ENCODE results near the gene CT45A8. TPM values are rescaled to one million over a fixed set of nuclear protein-coding genes. Genes with fewer than 3 reads are reported as not detected.

Gene CT45A8
- total and polyA plus RNA-seq, 9 of the 15 experiments (the other 6 are each of a cell fraction or from before 2014, with no cell fraction given), result 6.5 to 27.7 (median 9.6) TPM; not detected in 4

DNA sequence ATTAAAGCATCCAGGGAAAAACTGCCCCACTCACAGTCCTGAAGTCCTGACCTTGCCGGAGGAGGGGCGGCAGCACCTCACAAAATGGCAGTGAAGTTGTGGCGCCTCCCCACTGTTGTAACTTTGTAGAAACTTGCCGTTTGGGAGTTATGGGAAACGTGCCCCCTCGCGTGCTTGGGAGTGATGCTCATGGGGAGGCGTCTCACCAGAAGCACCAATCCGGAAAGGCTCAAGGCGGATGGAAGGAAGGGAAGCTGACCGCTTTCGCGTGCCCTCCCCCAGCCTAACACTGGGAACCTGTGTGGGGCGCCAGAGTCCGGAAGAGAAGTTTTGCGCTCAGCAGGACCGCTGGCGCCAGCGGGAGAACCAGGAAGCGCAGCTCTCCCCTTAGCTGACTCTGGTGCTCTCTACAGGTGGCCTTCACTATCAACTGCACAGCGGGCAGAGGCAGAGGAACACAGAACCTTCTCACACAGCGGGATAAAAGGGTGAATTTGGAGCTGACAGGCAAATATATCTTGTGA, 39.0 kb upstream of the CT45A8 start, which contains the start of the genes CT45A10 and SAGE1 (continued):
- TF ChIP-seq, protein P1, sequence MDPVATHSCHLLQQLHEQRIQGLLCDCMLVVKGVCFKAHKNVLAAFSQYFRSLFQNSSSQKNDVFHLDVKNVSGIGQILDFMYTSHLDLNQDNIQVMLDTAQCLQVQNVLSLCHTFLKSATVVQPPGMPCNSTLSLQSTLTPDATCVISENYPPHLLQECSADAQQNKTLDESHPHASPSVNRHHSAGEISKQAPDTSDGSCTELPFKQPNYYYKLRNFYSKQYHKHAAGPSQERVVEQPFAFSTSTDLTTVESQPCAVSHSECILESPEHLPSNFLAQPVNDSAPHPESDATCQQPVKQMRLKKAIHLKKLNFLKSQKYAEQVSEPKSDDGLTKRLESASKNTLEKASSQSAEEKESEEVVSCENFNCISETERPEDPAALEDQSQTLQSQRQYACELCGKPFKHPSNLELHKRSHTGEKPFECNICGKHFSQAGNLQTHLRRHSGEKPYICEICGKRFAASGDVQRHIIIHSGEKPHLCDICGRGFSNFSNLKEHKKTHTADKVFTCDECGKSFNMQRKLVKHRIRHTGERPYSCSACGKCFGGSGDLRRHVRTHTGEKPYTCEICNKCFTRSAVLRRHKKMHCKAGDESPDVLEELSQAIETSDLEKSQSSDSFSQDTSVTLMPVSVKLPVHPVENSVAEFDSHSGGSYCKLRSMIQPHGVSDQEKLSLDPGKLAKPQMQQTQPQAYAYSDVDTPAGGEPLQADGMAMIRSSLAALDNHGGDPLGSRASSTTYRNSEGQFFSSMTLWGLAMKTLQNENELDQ (CRISPR knock-in tag; IDR thresholded peaks at IDR 0.05; ENCODE audit: borderline replicate concordance), result no peak
- TF ChIP-seq, protein P2, sequence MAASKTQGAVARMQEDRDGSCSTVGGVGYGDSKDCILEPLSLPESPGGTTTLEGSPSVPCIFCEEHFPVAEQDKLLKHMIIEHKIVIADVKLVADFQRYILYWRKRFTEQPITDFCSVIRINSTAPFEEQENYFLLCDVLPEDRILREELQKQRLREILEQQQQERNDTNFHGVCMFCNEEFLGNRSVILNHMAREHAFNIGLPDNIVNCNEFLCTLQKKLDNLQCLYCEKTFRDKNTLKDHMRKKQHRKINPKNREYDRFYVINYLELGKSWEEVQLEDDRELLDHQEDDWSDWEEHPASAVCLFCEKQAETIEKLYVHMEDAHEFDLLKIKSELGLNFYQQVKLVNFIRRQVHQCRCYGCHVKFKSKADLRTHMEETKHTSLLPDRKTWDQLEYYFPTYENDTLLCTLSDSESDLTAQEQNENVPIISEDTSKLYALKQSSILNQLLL (CRISPR knock-in tag; IDR thresholded peaks at IDR 0.05; ENCODE audit: borderline replicate concordance), result no peak
- peak in 1 of 2 experiments; percentile 44; a peak in 1 of 3 replicates for TF ChIP-seq CBX3 (IDR thresholded peaks at IDR 0.05; ENCODE audit: borderline replicate concordance in 1 of 2, low read length in 2 of 2)
- TF ChIP-seq, protein P3, sequence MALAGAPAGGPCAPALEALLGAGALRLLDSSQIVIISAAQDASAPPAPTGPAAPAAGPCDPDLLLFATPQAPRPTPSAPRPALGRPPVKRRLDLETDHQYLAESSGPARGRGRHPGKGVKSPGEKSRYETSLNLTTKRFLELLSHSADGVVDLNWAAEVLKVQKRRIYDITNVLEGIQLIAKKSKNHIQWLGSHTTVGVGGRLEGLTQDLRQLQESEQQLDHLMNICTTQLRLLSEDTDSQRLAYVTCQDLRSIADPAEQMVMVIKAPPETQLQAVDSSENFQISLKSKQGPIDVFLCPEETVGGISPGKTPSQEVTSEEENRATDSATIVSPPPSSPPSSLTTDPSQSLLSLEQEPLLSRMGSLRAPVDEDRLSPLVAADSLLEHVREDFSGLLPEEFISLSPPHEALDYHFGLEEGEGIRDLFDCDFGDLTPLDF (CRISPR knock-in tag; IDR thresholded peaks at IDR 0.05), result peak; percentile 38; the same call in 1 of the 2 replicates
- peak in 1 of 2 experiments; percentile 71; a peak in 1 of 4 replicates for TF ChIP-seq MAZ (CRISPR knock-in tag; conservative IDR thresholded peaks at IDR 0.05 in 1 of 2, IDR thresholded peaks at IDR 0.05 in 1 of 2)
- 0 out of 2 replicates have a peak, but pooled peaks have one; percentile 19 for TF ChIP-seq ZNF24 (IDR thresholded peaks at IDR 0.05)
- no peak for TF ChIP-seq PTRF (tag; IDR thresholded peaks at IDR 0.05)
- TF ChIP-seq TEAD1 (CRISPR knock-in tag; IDR thresholded peaks at IDR 0.05), result no peak
- TF ChIP-seq, protein P4, sequence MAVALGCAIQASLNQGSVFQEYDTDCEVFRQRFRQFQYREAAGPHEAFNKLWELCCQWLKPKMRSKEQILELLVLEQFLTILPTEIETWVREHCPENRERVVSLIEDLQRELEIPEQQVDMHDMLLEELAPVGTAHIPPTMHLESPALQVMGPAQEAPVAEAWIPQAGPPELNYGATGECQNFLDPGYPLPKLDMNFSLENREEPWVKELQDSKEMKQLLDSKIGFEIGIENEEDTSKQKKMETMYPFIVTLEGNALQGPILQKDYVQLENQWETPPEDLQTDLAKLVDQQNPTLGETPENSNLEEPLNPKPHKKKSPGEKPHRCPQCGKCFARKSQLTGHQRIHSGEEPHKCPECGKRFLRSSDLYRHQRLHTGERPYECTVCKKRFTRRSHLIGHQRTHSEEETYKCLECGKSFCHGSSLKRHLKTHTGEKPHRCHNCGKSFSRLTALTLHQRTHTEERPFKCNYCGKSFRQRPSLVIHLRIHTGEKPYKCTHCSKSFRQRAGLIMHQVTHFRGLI (CRISPR knock-in tag; IDR thresholded peaks at IDR 0.05), result no peak
- TF ChIP-seq SP1 (CRISPR knock-in tag; IDR thresholded peaks at IDR 0.05), result peak; percentile 72
- TF ChIP-seq BHLHE40 (IDR thresholded peaks at IDR 0.05; ENCODE audit: low read length), result peak; percentile 98
- peak in 2 of 3 experiments; percentile 63 to 87 for TF ChIP-seq YY1 (IDR thresholded peaks at IDR 0.05; ENCODE audit: borderline replicate concordance in 1 of 3, control insufficient read depth in 1 of 3, extremely low read depth in 1 of 3, insufficient read depth in 3 of 3, insufficient read length in 1 of 3, insufficient replicate concordance in 2 of 3, low read depth in 1 of 3, low read length in 2 of 3)
- TF ChIP-seq RNF2 (IDR thresholded peaks at IDR 0.05), result peak; percentile 71
- TF ChIP-seq, protein P5, sequence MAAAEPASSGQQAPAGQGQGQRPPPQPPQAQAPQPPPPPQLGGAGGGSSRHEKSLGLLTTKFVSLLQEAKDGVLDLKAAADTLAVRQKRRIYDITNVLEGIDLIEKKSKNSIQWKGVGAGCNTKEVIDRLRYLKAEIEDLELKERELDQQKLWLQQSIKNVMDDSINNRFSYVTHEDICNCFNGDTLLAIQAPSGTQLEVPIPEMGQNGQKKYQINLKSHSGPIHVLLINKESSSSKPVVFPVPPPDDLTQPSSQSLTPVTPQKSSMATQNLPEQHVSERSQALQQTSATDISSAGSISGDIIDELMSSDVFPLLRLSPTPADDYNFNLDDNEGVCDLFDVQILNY (CRISPR knock-in tag; IDR thresholded peaks at IDR 0.05), result peak; percentile 71; the same call in 1 of the 2 replicates
- TF ChIP-seq SIX5 (IDR thresholded peaks at IDR 0.05; ENCODE audit: borderline replicate concordance in 1 of 2, insufficient read depth in 1 of 2, low read depth in 1 of 2, low read length in 2 of 2), result no peak
